Tibial nerve (tissue), 4 donors: ENCODE results near the gene DEGS2. TPM values are rescaled to one million over a fixed set of nuclear protein-coding genes. Genes with fewer than 3 reads are reported as not detected.

ENCODE experiments used
- DNase-seq, 2 donors: peaks; one replicate each; pipeline ENCODE4 v3.0.0-alpha.2; 2019; ENCODE audit warnings: low spot score in 2 of 2
- H3K27ac ChIP-seq, 4 donors: fragments of 200-600 bp; sonication (generic) in 3 of 4; one replicate each; pipeline ENCODE4 v1.5.1; 2017 to 2019; ENCODE audit warnings: mild to moderate bottlenecking in 1 of 4
- H3K27me3 ChIP-seq, 2 donors: fragments of 200-600 bp; sonication (generic) in 1 of 2; one replicate each; pipeline versions ENCODE4 v1.5.1 to v1.6.0; 2017 to 2019
- H3K36me3 ChIP-seq, 3 donors: fragments of 200-600 bp; sonication (generic); one replicate each; pipeline ENCODE4 v1.5.1; 2018 to 2019
- H3K4me1 ChIP-seq, 4 donors: fragments of 200-600 bp; sonication (generic) in 3 of 4; one replicate each; pipeline ENCODE4 v1.5.1; 2017 to 2019
- H3K4me3 ChIP-seq, 4 donors: fragments of 200-600 bp; sonication (generic) in 3 of 4; one replicate each; pipeline ENCODE4 v1.5.1; 2017 to 2019; ENCODE audit warnings: mild to moderate bottlenecking in 1 of 4, moderate library complexity in 1 of 4
- H3K9me3 ChIP-seq, 4 donors: fragments of 200-600 bp; sonication (generic) in 3 of 4; one replicate each; pipeline ENCODE4 v1.5.1; 2017 to 2019
- EP300 ChIP-seq, 2 donors: sonication (generic); formaldehyde crosslinking; IDR thresholded peaks; one replicate each; pipeline ENCODE4 v1.6.1; 2017; ENCODE audit warnings: antibody characterized with exemption in 2 of 2, mild to moderate bottlenecking in 1 of 2
- POLR2A ChIP-seq, 2 donors: fragments of 450-650 bp; IDR thresholded peaks; one replicate each; pipeline ENCODE4 v1.6.1; 2017; ENCODE audit warnings: antibody characterized with exemption in 2 of 2, mild to moderate bottlenecking in 2 of 2, moderate library complexity in 2 of 2
- WGBS, 2 donors: methylation state at CpG; one replicate each; pipeline ENCODE4 v1.1.5; 2018; 5-methylcytosine and 5-hydroxymethylcytosine counted together
- total RNA-seq, 4 donors: library from RNA; depleted of rRNA; stranded (reverse); fragments of >200 nt; gene quantifications; one replicate each; pipeline ENCODE4 v1.1.0, GENCODE V29; 2016
- TF ChIP-seq, protein P1 (sequence below), 5 experiments: fragments of 200-600 bp in 3 of 5; fragments of 450-650 bp in 2 of 5; sonication (generic) in 3 of 5; IDR thresholded peaks; one replicate each; pipeline ENCODE4 v1.5.1; 2016 to 2019; ENCODE audit warnings: antibody characterized with exemption in 5 of 5, mild to moderate bottlenecking in 3 of 5, moderate library complexity in 2 of 5

DEGS2 gene
- total RNA-seq, 4 donors from 2014 or later: 1.3 to 5.1 (median 1.8) TPM

DNA sequence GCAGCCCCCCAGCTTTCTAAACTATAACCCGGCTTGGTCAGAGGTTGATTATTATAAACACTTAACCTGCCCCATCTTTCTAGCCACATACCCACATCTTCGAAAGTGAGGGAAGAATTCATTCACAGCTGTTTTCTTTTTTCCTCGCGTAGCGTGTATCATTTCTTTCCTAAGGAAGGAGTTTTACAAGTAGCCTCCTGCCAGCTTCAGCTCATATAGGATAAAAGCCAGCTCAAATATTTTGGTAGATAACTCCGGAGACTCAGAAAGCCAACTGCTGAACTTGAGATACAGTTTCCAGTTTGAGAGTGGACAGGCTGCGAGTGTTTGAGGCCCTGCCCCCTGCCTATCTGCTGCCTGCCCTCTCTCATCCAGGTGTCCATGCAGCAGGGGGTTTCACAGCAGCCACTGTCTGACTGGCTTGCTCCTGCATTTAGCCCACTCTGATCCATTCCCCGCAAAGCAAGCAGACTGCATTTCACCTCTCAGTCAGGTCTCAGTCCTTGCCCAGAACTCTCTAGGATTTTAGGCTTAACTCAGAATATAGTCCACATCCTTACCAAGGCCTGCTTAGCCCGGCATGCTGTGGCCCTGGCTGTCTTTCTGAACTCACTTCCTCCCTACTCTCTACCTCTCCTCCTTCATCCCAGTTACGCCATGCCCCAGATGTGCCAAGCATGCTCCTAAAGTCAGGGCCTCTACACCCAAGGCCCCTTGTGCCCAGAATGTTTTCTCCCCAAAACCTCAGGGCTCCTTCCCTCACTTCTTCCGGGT, 47.3 kb downstream of the DEGS2 start:
- H3K27ac ChIP-seq: no peak overlapping the region
- H3K4me1 ChIP-seq: peaks cover 0 to 15% (median 11%) of the 10 kb centered on the region in 4 donors
- TF ChIP-seq, protein P1, sequence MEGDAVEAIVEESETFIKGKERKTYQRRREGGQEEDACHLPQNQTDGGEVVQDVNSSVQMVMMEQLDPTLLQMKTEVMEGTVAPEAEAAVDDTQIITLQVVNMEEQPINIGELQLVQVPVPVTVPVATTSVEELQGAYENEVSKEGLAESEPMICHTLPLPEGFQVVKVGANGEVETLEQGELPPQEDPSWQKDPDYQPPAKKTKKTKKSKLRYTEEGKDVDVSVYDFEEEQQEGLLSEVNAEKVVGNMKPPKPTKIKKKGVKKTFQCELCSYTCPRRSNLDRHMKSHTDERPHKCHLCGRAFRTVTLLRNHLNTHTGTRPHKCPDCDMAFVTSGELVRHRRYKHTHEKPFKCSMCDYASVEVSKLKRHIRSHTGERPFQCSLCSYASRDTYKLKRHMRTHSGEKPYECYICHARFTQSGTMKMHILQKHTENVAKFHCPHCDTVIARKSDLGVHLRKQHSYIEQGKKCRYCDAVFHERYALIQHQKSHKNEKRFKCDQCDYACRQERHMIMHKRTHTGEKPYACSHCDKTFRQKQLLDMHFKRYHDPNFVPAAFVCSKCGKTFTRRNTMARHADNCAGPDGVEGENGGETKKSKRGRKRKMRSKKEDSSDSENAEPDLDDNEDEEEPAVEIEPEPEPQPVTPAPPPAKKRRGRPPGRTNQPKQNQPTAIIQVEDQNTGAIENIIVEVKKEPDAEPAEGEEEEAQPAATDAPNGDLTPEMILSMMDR (IDR thresholded peaks at IDR 0.05): no peak
- TF ChIP-seq EP300 (IDR thresholded peaks at IDR 0.05): no peak
- no peak for DNase-seq
- peaks cover 0 to 3% (median 0%) of the 10 kb centered on the region in 3 donors for H3K36me3 ChIP-seq
- 70 to 74% methylated on average over 11 of the region's 11 CpGs for WGBS, 2 donors
- no peaks in the 10 kb centered on the region for H3K27me3 ChIP-seq
- H3K9me3 ChIP-seq: no peaks in the 10 kb centered on the region
- no peak overlapping the region for H3K4me3 ChIP-seq

DNA sequence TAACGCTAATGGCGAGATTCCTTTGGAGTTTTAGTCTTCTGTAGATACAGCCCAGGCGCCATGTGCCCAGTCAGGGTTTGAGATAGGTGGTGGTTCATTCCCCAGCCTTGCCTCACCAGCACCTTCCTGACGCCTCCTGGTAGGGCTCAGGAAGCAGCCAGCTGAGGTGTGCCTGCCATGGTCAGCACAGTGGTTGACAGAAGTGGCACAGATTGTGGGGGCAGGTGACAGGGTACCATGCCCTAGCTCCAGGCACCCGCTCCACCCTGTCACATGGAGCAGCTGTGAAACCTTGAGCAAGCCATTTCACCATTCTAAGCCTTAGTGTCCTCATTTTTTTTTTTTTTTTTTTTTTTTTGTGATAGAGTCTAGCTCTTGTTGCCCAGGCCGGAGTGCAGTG, 48.6 kb downstream of the DEGS2 start:
- H3K4me3 ChIP-seq: no peak overlapping the region
- no peak overlapping the region for H3K27ac ChIP-seq
- DNase-seq: no peak
- peaks cover 0 to 26% (median 12%) of the 10 kb centered on the region in 4 donors for H3K4me1 ChIP-seq
- peaks cover 0 to 3% (median 0%) of the 10 kb centered on the region in 3 donors for H3K36me3 ChIP-seq
- WGBS, 2 donors: 80 to 88% methylated on average over 6 of the region's 6 CpGs
- H3K9me3 ChIP-seq: no peaks in the 10 kb centered on the region
- TF ChIP-seq EP300 (IDR thresholded peaks at IDR 0.05): no peak
- TF ChIP-seq POLR2A (IDR thresholded peaks at IDR 0.05): no peak
- TF ChIP-seq, protein P1 (IDR thresholded peaks at IDR 0.05): no peak
- no peaks in the 10 kb centered on the region for H3K27me3 ChIP-seq

DNA sequence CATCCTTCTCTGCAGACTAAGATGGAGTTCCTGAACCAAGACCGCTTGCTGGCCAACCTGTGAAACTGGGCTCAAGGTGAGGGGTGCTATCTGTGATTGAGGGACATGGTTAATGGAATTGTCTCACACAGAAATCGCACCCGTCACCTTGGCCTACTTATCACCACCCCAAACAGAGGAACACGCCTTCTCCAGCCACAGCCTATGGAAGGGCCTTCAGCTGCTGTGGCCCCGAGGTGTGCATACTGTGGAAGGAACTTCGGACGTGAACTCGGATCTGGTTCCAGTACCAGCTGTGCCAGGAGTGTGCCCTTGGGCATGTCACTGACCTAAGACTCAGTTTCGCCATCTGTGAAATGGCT, 49.9 kb downstream of the DEGS2 start:
- DNase-seq: no peak
- Histone ChIP-seq H3K4me3 (no peak overlapping the region), H3K4me1 (peaks cover 0 to 38% (median 17%) of the 10 kb centered on the region in 4 donors), H3K36me3 (peaks cover 0 to 3% (median 0%) of the 10 kb centered on the region in 3 donors), H3K9me3 (no peaks in the 10 kb centered on the region), H3K27ac (no peak overlapping the region), H3K27me3 (no peaks in the 10 kb centered on the region)
- TF ChIP-seq, protein P1 (IDR thresholded peaks at IDR 0.05): no peak
- TF ChIP-seq EP300 (IDR thresholded peaks at IDR 0.05) (no peak), POLR2A (IDR thresholded peaks at IDR 0.05) (no peak)
- WGBS, 2 donors: 91 to 97% methylated on average over 9 of the region's 9 CpGs

DNA sequence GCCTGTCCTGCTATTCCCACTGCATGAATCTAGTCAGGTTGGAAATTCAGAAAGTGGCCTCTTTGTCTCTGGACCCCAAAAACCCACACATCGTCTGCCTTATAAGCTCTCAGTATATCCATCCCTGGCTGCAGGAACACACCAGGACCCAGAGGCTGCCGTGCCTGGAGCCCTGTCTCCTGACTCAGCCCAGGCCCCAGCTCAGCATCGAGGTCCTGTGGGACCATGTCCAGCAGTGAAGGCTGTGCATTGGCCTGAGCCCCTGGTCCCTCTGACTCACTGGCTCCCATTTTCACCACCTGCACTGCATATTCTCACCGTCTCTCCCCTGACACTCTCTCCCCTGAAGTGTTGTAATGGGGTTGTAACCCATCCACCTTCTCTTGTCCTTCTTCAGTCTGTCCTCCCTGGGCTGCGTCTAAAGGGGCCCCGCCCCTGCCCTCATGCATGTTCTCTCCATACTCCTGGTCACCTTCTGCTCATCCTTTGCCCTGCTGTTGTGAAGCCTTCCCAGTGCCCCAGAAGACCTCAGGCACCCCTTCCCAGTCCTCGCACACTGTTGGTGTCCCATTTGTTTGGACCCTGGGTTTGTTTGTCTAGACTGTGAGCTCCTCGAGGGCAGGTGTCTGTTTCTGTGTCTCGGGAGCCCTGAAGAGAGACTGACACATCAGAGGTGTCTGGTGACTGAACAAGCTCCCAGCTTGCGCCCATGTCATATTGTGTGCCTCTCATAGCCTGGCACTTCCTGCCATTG, 50.4 kb downstream of the DEGS2 start:
- Histone ChIP-seq H3K36me3 (no peaks in the 10 kb centered on the region), H3K27me3 (no peaks in the 10 kb centered on the region), H3K4me1 (peaks cover 0 to 44% (median 21%) of the 10 kb centered on the region in 4 donors), H3K4me3 (no peak overlapping the region), H3K9me3 (no peaks in the 10 kb centered on the region), H3K27ac (no peak overlapping the region)
- DNase-seq: no peak
- WGBS, 2 donors: 86 to 88% methylated on average over 10 of the region's 10 CpGs
- TF ChIP-seq POLR2A (IDR thresholded peaks at IDR 0.05) (no peak), EP300 (IDR thresholded peaks at IDR 0.05) (no peak)
- TF ChIP-seq, protein P1 (IDR thresholded peaks at IDR 0.05): no peak
